CD14-positive monocyte (primary cell): ENCODE measurements around the gene ZBED1. TPM values are rescaled to one million over a fixed set of nuclear protein-coding genes. Genes with fewer than 3 reads are reported as not detected.

Experiments
- DNase-seq, 3 donors: peaks; one replicate each; pipeline ENCODE4 v3.0.0-alpha.2; 2011 to 2022
- H2AFZ ChIP-seq: 2 replicates; pipeline ENCODE4 v1.6.0; 2012; ENCODE audit warnings: mild to moderate bottlenecking, low read depth, low read length, inconsistent platforms; ENCODE audit not compliant: insufficient read depth, poor library complexity, severe bottlenecking
- H3K27ac ChIP-seq, 2 donors: 1 replicate in 1 of 2; 2 replicates in 1 of 2; pipeline ENCODE4 v1.5.1; 2012 to 2013; ENCODE audit warnings: low read length in 2 of 2, control low read depth in 1 of 2, inconsistent platforms in 1 of 2, low read depth in 1 of 2, mild to moderate bottlenecking in 1 of 2
- H3K27me3 ChIP-seq, 2 donors: one replicate each; pipeline versions ENCODE4 v1.6.0 to v1.6.1; 2011 to 2013; ENCODE audit warnings: low read length in 2 of 2; ENCODE audit not compliant: control insufficient read depth in 2 of 2, insufficient read depth in 2 of 2
- H3K36me3 ChIP-seq, 2 donors: replicated peaks in 1 of 2; 1 replicate in 1 of 2; 2 replicates in 1 of 2; pipeline versions ENCODE4 v1.5.1 to v1.6.1; 2012 to 2013; ENCODE audit warnings: low read length in 2 of 2, control low read depth in 1 of 2, inconsistent platforms in 1 of 2, mild to moderate bottlenecking in 1 of 2; ENCODE audit not compliant: insufficient read depth in 2 of 2, control insufficient read depth in 1 of 2
- H3K4me1 ChIP-seq, 2 donors: 1 replicate in 1 of 2; 2 replicates in 1 of 2; pipeline versions ENCODE4 v1.5.1 to v1.6.1; 2012 to 2013; ENCODE audit warnings: low read length in 2 of 2, control low read depth in 1 of 2, inconsistent platforms in 1 of 2, mild to moderate bottlenecking in 1 of 2, moderate library complexity in 1 of 2; ENCODE audit not compliant: insufficient read depth in 2 of 2, control insufficient read depth in 1 of 2
- H3K4me2 ChIP-seq: replicated peaks from 2 replicates; pipeline ENCODE3; 2012; ENCODE audit warnings: low read length, moderate library complexity, mild to moderate bottlenecking; ENCODE audit not compliant: poor library complexity, severe bottlenecking; ENCODE audit errors: extremely low read depth
- H3K4me3 ChIP-seq, 3 experiments: fragments of 200-600 bp in 1 of 3; sonication (generic) in 1 of 3; replicated peaks in 1 of 3; 1 replicate in 2 of 3; 2 replicates in 1 of 3; pipeline ENCODE4 v1.5.1; 2011 to 2013; ENCODE audit warnings: low read length in 3 of 3, mild to moderate bottlenecking in 3 of 3, control low read depth in 2 of 3, low read depth in 2 of 3, inconsistent platforms in 1 of 3, moderate library complexity in 1 of 3
- H3K79me2 ChIP-seq: 2 replicates; pipeline ENCODE4 v1.6.0; 2012; ENCODE audit warnings: mild to moderate bottlenecking, control low read depth, inconsistent platforms, low read length, moderate library complexity; ENCODE audit not compliant: insufficient read depth
- H3K9ac ChIP-seq: 2 replicates; pipeline ENCODE4 v1.6.0; 2017; ENCODE audit warnings: low read length, mild to moderate bottlenecking; ENCODE audit not compliant: insufficient read depth, poor library complexity, severe bottlenecking
- H3K9me3 ChIP-seq, 2 donors: replicated peaks in 1 of 2; 1 replicate in 1 of 2; 2 replicates in 1 of 2; pipeline versions ENCODE4 v1.5.1 to v1.6.1; 2012 to 2013; ENCODE audit warnings: low read length in 2 of 2, control low read depth in 1 of 2; ENCODE audit not compliant: control insufficient read depth in 1 of 2, insufficient read depth in 1 of 2
- H4K20me1 ChIP-seq: 2 replicates; pipeline ENCODE4 v1.6.0; 2012; ENCODE audit warnings: mild to moderate bottlenecking, low read length, control low read depth, moderate library complexity; ENCODE audit not compliant: insufficient read depth
- H3K27ac Mint-ChIP-seq, 7 donors: one replicate each; pipeline ENCODE4 v1.8.0; 2020; ENCODE audit warnings: mild to moderate bottlenecking in 7 of 7, mixed read lengths in 7 of 7, moderate library complexity in 6 of 7, inconsistent platforms in 2 of 7
- H3K27me3 Mint-ChIP-seq, 3 donors: one replicate each; pipeline ENCODE4 v1.8.0; 2021 to 2022; ENCODE audit warnings: low read depth in 3 of 3, mild to moderate bottlenecking in 3 of 3, mixed read lengths in 3 of 3, moderate library complexity in 3 of 3, inconsistent platforms in 1 of 3
- H3K36me3 Mint-ChIP-seq, 2 donors: one replicate each; pipeline ENCODE4 v1.8.0; 2020; ENCODE audit warnings: mixed read lengths in 2 of 2, inconsistent platforms in 1 of 2, mild to moderate bottlenecking in 1 of 2
- H3K4me1 Mint-ChIP-seq: one replicate; pipeline ENCODE4 v1.8.0; 2020; ENCODE audit warnings: mild to moderate bottlenecking, mixed read lengths
- H3K4me3 Mint-ChIP-seq, 2 donors: one replicate each; pipeline ENCODE4 v1.8.0; 2020; ENCODE audit warnings: mild to moderate bottlenecking in 2 of 2, mixed read lengths in 2 of 2, moderate library complexity in 1 of 2
- H3K9me3 Mint-ChIP-seq, 7 donors: one replicate each; pipeline ENCODE4 v1.8.0; 2020 to 2022; ENCODE audit warnings: mixed read lengths in 7 of 7, mild to moderate bottlenecking in 6 of 7, moderate library complexity in 6 of 7, inconsistent platforms in 2 of 7
- WGBS: methylation state at CpG from one replicate; pipeline ENCODE4 v1.1.5; 2013; ENCODE audit warnings: missing lambda C conversion rate; ENCODE audit not compliant: insufficient coverage; 5-methylcytosine and 5-hydroxymethylcytosine counted together
- intact Hi-C, 2 donors: fragments of 100-400 bp; cut with micrococcal nuclease; formaldehyde crosslinking; loops; one replicate each; pipeline versions ENCODE4 v1.15.0 to v1.15.1; 2023
- polyA plus RNA-seq, 3 donors: library from polyadenylated mRNA; depleted of rRNA in 1 of 3; unstranded in 2 of 3; stranded (reverse) in 1 of 3; fragments of 300-500 nt in 2 of 3; fragments of >200 nt in 1 of 3; fragmentation: Illumina TruSeq in 2 of 3; gene quantifications; 1 replicate in 2 of 3; 2 replicates in 1 of 3; pipeline ENCODE4 v1.2.3, GENCODE V29; 2012 to 2021
- TF ChIP-seq, protein P1 (sequence below): fragments of 200-600 bp; IDR thresholded peaks from one replicate; pipeline ENCODE4 v1.8.0; 2022; ENCODE audit warnings: antibody characterized with exemption, mild to moderate bottlenecking

ZBED1 gene
- polyA plus RNA-seq, 3 donors: 13.9 to 32.1 (median 23.1) TPM

DNA sequence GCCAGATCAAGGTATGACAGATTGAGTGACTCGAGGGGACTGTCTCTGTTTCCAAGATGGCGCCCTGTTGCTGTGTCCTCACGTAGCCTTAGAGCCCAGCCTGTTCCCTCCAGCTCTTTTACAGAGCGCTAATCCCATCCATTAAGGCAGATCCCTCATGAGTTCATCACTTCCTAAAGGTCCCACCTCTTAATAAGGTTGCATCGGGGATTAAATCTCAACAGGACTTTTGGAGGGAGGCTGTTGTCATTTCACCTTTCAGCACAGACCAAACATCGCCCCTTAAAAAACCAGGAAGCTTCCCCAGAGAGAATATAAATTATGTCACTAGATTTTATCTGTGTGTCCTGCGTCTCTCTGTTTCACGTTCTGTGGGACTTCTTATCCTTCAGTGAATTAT is 32.6 kb upstream of the ZBED1 start:
- Mint-ChIP-seq H3K4me3 (no peak overlapping the region), H3K27me3 (peaks cover 0 to 11% (median 3%) of the 10 kb centered on the region in 3 donors), H3K27ac (no peak overlapping the region), H3K36me3 (no peaks in the 10 kb centered on the region), H3K9me3 (peaks cover 0 to 3% (median 0%) of the 10 kb centered on the region in 7 donors), H3K4me1 (peaks cover 6% of the 10 kb centered on the region)
- no peak overlapping the region for H2AFZ ChIP-seq
- no peak for DNase-seq
- H4K20me1 ChIP-seq: no peaks in the 10 kb centered on the region
- H3K9me3 ChIP-seq: no peaks in the 10 kb centered on the region
- intact Hi-C loops: no loop called here
- H3K9ac ChIP-seq: no peak overlapping the region
- no peak overlapping the region for H3K4me3 ChIP-seq
- TF ChIP-seq, protein P1, sequence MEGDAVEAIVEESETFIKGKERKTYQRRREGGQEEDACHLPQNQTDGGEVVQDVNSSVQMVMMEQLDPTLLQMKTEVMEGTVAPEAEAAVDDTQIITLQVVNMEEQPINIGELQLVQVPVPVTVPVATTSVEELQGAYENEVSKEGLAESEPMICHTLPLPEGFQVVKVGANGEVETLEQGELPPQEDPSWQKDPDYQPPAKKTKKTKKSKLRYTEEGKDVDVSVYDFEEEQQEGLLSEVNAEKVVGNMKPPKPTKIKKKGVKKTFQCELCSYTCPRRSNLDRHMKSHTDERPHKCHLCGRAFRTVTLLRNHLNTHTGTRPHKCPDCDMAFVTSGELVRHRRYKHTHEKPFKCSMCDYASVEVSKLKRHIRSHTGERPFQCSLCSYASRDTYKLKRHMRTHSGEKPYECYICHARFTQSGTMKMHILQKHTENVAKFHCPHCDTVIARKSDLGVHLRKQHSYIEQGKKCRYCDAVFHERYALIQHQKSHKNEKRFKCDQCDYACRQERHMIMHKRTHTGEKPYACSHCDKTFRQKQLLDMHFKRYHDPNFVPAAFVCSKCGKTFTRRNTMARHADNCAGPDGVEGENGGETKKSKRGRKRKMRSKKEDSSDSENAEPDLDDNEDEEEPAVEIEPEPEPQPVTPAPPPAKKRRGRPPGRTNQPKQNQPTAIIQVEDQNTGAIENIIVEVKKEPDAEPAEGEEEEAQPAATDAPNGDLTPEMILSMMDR: no peak
- WGBS: 100% methylated on average over 2 of the region's 8 CpGs
- H3K36me3 ChIP-seq: no peaks in the 10 kb centered on the region
- no peak overlapping the region for H3K27ac ChIP-seq
- no peak overlapping the region for H3K4me2 ChIP-seq
- H3K27me3 ChIP-seq: no peaks in the 10 kb centered on the region
- H3K79me2 ChIP-seq: no peaks in the 10 kb centered on the region
- no peaks in the 10 kb centered on the region for H3K4me1 ChIP-seq

DNA sequence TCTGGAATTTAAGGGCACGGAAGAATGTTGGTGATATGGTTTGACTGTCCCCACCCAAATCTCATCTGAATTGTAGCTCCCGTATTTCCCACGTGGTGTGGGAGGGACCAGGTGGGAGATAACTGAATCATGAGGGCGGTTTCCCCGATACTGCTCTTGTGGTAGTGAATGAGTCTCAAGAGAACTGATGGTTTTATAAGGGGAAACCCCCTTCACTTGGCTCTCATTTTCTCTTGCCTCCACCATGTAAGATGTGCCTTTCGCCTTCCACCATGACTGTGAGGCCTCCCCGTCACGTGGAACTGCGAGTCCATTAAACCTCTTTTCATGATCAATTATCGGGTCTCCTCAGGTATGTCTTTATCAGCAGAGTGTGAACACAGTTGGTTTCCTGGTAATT is 25.6 kb upstream of the ZBED1 start:
- H3K9ac ChIP-seq: no peak overlapping the region
- H2AFZ ChIP-seq: no peak overlapping the region
- TF ChIP-seq, protein P1: no peak
- H3K4me1 ChIP-seq: peaks cover 11 to 12% of the 10 kb centered on the region in 2 donors
- WGBS: 100% methylated on average over 4 of the region's 10 CpGs
- H3K27ac ChIP-seq: no peak overlapping the region
- no peaks in the 10 kb centered on the region for H3K36me3 Mint-ChIP-seq
- no peaks in the 10 kb centered on the region for H4K20me1 ChIP-seq
- no peak overlapping the region for H3K27ac Mint-ChIP-seq
- H3K4me3 ChIP-seq: no peak overlapping the region
- no peaks in the 10 kb centered on the region for H3K9me3 ChIP-seq
- H3K27me3 ChIP-seq: no peaks in the 10 kb centered on the region
- DNase-seq: no peak
- peaks cover 0 to 4% (median 0%) of the 10 kb centered on the region in 3 donors for H3K27me3 Mint-ChIP-seq
- intact Hi-C loops: no loop called here
- H3K9me3 Mint-ChIP-seq: peaks cover 0 to 8% (median 3%) of the 10 kb centered on the region in 7 donors
- no peak overlapping the region for H3K4me3 Mint-ChIP-seq
- H3K36me3 ChIP-seq: no peaks in the 10 kb centered on the region
- no peaks in the 10 kb centered on the region for H3K79me2 ChIP-seq
- no peaks in the 10 kb centered on the region for H3K4me1 Mint-ChIP-seq
- H3K4me2 ChIP-seq: no peak overlapping the region
